HG03439 (cell line): ENCODE measurements around the gene RAPGEF4.
"Not testable (repeated sequence)": the region's sequence is repeated elsewhere in the genome, so short reads cannot be mapped to it uniquely, and the experiment has no call there.

ENCODE experiments used
- ATAC-seq: cut with Tn5 transposase; IDR thresholded peaks from one replicate; pipeline ENCODE4 v1.9.1; 2021; ENCODE audit warnings: mild to moderate bottlenecking, moderate library complexity; ENCODE audit not compliant: unreplicated experiment

RAPGEF4 gene

GRCh38 chr2:172770887-172771286, 35.2 kb downstream of the RAPGEF4 start:
- ATAC-seq: no peak

DNA sequence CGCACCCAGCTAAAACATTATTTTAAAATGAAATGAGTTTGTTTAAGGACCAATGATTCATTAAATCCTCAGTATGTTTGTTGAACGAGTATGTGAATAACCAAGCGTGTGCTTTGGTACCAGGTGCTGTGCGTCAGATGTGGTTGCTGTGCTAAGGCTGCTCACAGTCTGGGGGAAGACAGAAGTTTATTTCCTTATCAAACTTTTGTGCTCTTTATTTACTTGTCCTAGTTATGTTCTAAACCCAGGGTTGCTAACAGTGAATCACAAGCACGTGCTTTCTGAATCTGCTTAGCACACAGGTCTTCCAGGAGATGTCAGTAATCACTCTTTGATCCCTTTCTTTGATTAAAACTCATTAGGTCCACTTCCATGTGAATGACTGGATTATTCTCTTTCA, 37.0 kb downstream of the RAPGEF4 start:
- no peak for ATAC-seq

DNA sequence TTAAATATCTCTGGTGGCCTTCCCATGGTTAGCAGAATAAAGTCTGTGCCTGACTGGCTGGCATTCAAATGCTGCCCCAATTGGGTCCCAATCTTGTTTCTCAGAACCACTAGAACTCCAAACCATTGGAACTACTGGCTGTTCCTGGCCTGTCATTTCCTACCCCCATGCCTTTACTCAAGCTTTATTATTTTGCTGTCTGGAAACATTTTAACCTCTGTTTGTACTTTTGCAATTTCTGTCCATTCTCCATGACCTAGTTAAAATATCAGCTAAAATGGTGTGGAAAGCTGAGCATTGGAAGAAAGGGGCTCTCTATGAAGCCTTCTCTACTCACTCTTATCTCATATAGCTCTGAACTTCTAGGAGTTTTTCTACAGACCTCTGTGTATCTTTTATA, 38.7 kb downstream of the RAPGEF4 start:
- ATAC-seq: no peak

GRCh38 chr2:172775319-172775718, 39.7 kb downstream of the RAPGEF4 start:
- ATAC-seq: no peak

GRCh38 chr2:172777431-172777830, 41.8 kb downstream of the RAPGEF4 start:
- no peak for ATAC-seq

DNA sequence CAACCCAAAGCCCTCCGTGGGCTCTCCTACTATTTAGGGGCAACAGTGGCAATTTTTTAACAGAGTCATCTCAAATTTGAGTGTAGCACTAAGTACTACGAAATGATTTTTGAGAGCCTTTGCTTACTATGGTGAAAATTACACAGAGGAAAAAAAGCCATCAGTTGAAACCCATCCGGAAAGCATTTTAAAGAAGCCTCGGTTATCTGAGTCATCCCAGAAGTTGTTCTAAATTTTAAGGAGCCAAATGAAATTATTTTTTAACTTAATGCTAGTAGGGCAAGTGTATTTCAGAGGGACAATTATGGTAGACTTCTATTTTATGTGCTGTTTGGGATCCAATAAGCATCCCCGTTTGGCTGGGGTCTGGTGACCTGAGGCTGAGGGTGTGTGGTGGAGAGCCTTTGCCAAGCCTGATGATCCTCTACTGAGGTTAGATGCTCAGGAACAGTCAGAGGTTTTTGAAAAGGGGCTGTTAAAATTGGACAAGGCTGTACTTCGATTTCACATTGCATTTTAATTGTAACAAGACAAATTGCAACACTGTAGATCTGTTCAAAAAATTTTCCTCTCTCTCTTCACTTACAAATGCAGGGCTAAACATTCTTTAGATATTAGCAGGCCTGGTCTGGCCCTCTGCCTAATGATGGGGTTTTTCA, 47.0 kb downstream of the RAPGEF4 start:
- no peak for ATAC-seq

- no peak for ATAC-seq
Measured at GRCh38 chr2:172783165-172783898, 47.7 kb downstream of the RAPGEF4 start.

DNA sequence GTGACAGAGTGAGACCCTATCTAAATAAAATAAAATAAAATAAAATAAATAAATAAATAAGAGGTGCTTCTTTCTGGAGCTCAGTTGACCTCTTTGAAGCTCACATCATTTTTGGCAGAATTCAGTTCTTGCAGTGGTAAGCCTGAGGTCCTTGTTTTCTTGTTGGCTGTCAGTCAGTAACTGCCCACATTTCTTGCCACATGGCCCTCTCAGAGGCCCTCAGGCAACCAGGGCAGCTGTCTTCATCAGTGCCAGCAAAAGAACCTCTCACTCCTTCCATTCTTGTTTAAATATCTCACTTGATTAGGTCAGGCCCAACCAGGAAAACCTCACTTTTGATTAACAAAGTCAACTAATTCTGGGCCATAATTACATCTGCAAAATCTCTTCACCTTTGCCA, 53.2 kb downstream of the RAPGEF4 start:
- no peak for ATAC-seq

GRCh38 chr2:172790404-172790803, 54.8 kb downstream of the RAPGEF4 start:
- ATAC-seq: no peak

DNA sequence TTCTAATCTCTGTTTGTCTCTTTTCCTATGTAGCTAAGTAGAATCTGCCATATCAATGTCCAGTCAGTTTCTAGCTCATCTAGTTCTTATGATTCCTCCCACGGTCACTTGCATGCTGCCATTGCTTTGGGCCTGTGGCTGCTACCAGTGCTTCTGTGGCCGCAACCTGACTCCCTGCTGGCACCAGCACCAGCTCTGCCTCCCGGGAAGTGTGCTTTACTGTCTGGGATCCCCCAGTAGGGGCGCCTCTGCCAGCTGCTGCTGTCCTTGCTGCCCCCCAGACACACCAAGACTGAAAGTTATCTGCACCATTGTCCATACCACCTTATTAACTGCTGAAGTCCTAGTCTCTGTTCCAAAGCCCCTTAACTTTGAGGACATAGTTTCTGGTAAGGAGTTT, 56.3 kb downstream of the RAPGEF4 start:
- ATAC-seq: no peak

DNA sequence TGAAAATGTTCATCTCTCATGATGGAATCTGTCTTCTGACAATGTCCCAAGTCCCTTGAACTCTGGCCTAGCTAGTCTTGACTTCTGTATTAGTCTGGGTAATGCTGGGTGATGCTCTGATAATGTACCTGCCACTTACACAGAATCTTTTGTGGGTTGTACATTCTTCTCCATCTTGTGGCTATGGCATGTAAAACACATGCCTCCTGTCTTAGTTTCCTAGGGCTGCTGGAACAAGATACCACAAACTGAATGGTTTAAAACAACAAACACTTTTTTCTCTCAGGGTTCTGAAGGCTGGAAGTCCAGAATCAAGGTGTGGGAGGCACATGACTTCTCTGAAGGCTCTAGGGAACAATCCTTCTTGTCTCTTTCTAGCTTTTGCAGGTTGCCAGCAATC, 57.1 kb downstream of the RAPGEF4 start:
- ATAC-seq: no peak

- ATAC-seq: not testable (repeated sequence)
Measured at GRCh38 chr2:172803308-172803707, 67.7 kb downstream of the RAPGEF4 start.

DNA sequence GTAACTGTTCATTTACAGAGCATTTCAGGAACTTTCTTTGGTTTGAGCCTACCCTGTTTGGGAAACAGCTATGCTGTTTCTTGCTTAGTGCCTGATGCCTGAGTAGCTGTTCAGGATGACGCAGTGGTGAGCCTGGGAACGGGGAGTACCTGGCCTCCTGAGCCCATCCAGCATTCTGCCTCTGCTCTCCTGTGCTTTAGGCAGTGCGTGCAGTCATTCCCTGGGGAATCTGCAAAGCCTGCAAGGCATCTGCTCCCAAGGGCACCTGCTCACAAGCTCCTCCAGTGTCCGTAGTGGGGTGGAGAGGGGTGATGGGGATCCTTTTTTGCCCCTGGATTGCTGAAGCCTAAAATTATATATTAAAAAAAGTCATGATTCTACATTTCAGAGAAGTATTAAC, 68.8 kb downstream of the RAPGEF4 start:
- no peak for ATAC-seq

DNA sequence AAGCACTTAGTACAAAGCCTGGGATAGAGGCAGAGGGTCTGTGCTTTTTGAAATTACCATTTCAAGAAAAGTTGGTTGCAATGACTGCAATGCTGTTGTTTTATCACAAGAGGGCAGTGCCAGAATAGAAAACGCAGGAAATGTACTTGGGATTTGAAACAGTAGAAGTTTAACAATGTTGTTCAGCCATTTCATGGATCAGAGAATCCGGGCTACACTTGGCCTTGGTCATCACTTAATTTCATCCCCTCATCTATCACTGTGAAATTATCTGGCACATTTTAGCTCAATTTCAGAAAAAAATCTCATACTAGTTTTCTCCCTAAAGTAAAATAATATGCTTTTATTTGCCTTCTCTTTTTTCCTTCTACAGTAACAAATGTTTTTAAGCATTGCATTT, 70.8 kb downstream of the RAPGEF4 start:
- ATAC-seq: no peak

DNA sequence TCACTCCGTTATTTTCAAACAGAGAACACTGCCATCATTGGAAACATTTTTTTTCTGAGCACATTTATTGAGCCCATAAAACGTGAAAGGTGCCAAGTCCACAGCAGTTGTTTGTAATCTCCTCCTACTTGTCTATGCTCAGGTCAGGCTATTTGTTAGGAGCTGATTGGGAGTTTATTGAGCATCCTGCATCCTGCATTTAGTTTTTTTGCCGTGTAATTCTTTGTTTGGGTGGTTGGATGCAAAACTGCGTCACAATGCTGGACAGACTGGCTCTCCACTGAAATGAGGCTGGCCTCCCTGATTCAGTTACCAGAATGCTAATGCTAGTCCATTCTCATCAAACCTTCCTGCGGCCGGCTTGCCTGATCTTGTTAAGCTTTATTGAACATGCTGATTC, 71.4 kb downstream of the RAPGEF4 start:
- no peak for ATAC-seq

- ATAC-seq: no peak
Measured at GRCh38 chr2:172808156-172808555, 72.5 kb downstream of the RAPGEF4 start.

DNA sequence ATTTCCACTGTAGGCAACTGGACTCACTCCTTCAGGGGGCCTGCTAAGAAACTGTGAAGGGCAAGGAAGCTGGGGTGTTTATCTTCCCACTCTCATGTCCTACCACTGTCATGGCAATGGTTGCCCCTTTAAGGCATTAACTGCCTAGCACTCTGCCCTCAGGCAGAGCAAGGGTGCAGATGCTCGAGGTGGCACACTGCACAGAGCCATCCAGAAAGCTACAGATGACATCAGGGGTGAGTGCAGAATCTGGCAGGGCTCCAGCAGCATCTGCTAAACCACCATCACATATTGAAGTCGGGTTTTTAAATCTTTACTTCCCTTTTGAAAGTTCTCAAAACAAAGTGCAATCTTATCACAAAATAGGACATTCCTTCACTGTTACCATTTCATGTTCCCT, 75.4 kb downstream of the RAPGEF4 start:
- ATAC-seq: no peak

DNA sequence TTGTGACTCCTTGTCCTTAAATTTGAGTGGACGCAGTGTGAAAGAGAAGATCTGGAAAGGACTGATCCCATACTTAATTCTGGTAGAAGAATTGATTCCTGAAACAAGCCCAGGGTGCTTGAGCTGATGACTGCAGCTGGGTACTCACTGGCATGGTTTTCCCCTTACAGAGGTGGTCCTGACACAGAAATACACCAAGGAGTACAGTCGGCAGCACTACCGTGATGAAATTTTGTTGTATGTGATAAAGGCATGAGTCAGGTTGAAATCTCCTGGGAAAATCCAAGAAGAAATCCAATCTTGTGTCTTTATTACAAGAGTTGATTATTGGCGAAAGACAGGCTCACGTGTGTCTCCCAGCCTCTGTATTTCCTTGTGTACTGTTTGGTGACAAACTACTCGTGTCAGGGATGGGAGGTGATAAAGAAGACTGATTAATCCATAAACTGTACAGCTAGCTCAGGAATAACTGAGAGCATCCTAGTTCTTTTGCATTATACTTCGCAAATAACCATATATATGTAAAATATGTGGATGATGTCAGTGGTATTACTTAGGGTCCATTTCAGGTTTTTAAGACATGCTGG, 76.6 kb downstream of the RAPGEF4 start:
- ATAC-seq: no peak

DNA sequence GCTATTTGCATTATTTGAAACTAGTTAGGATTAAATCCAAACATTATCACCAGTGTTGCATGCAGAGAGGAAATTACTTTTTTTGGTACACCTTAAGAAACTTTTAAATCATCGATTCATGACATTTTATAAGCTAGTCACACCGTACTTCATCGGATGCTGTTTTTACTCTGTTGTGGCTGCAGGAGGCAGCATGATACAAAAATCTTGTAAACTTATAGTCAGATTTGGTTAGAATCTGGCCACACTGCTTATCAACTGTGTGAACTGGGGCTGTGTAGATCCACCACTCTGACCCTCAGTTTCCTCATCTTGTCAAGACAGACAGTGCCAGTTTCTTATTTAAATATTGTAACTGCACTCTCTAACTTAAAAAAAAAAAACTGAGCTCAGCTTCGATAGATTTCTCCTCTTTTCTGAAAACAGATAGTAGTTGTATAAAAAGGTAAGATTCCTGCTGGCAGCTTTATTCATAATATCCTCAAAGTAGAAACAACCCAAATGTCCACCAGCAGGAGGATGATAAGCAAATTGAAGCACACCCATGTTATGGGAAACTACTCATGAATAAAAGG, 77.8 kb downstream of the RAPGEF4 start:
- no peak for ATAC-seq

DNA sequence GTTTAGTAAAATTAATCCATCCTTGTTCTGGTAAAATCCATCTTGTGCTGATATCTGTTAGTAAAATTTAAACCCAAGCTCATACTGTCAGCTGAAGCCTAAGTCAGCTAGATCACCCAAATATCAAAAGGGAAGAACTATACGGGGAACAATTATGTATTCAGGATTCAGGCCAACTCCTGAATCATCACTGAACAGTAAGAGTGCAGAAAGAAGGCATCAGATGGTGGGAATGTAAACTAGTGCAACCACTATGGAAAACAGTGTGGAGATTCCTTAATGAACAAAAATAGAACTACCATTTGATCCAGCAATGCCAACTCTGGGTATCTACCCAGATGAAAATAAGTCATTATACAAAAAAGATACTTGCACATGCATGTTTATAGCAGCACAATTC, 81.8 kb downstream of the RAPGEF4 start:
- ATAC-seq: no peak

GRCh38 chr2:172819943-172820342, 84.3 kb downstream of the RAPGEF4 start:
- ATAC-seq: no peak
